ENCODE measurements around the gene MYO10.

DNA sequence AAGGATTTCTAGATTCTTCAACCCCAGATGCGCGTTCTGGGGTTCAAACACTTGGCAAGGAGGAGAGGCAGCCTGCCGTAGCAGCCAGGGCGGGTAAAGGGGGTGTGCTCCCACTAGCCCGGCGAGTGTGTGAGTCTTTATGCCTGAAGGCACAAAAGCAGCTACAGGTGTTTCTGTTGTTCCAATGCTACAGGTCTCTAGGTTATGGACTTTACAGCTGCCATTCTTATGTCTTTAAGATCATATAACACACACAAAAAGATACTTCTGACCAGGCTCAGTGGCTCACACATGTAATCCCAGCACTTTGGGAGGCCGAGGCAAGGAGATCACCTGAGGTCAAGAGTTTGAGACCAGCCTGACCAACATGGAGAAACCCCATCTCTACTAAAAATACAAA, 185.6 kb downstream of the MYO10 start:
- TF ChIP-seq, protein P1, sequence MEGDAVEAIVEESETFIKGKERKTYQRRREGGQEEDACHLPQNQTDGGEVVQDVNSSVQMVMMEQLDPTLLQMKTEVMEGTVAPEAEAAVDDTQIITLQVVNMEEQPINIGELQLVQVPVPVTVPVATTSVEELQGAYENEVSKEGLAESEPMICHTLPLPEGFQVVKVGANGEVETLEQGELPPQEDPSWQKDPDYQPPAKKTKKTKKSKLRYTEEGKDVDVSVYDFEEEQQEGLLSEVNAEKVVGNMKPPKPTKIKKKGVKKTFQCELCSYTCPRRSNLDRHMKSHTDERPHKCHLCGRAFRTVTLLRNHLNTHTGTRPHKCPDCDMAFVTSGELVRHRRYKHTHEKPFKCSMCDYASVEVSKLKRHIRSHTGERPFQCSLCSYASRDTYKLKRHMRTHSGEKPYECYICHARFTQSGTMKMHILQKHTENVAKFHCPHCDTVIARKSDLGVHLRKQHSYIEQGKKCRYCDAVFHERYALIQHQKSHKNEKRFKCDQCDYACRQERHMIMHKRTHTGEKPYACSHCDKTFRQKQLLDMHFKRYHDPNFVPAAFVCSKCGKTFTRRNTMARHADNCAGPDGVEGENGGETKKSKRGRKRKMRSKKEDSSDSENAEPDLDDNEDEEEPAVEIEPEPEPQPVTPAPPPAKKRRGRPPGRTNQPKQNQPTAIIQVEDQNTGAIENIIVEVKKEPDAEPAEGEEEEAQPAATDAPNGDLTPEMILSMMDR (IDR thresholded peaks at IDR 0.05) = no peak
- TF ChIP-seq, protein P2, sequence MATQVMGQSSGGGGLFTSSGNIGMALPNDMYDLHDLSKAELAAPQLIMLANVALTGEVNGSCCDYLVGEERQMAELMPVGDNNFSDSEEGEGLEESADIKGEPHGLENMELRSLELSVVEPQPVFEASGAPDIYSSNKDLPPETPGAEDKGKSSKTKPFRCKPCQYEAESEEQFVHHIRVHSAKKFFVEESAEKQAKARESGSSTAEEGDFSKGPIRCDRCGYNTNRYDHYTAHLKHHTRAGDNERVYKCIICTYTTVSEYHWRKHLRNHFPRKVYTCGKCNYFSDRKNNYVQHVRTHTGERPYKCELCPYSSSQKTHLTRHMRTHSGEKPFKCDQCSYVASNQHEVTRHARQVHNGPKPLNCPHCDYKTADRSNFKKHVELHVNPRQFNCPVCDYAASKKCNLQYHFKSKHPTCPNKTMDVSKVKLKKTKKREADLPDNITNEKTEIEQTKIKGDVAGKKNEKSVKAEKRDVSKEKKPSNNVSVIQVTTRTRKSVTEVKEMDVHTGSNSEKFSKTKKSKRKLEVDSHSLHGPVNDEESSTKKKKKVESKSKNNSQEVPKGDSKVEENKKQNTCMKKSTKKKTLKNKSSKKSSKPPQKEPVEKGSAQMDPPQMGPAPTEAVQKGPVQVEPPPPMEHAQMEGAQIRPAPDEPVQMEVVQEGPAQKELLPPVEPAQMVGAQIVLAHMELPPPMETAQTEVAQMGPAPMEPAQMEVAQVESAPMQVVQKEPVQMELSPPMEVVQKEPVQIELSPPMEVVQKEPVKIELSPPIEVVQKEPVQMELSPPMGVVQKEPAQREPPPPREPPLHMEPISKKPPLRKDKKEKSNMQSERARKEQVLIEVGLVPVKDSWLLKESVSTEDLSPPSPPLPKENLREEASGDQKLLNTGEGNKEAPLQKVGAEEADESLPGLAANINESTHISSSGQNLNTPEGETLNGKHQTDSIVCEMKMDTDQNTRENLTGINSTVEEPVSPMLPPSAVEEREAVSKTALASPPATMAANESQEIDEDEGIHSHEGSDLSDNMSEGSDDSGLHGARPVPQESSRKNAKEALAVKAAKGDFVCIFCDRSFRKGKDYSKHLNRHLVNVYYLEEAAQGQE (IDR thresholded peaks at IDR 0.05; ENCODE audit: insufficient read depth in 1 of 2, low read depth in 2 of 2, low read length in 1 of 2) = no peak
- no peak for TF ChIP-seq POLR2AphosphoS5 (IDR thresholded peaks at IDR 0.05; ENCODE audit: low read depth, low read length)

Measured in Panc1 (cell line).